Measurements from ENCODE around the gene CSF1R. TPM values are rescaled to one million over a fixed set of nuclear protein-coding genes. Genes with fewer than 3 reads are reported as not detected.

CSF1R gene
- total and polyA plus RNA-seq, 2 of the 8 experiments (the other 6 are each of a cell fraction or from before 2014, with no cell fraction given): 0.12 TPM; not detected in 1

GRCh38 chr5:150097152-150097551, 10.8 kb upstream of the CSF1R start:
- no peak overlapping the region for H2BK120ac ChIP-seq (replicated peaks; ENCODE audit: low read depth, low read length)
- no peak overlapping the region for H2BK12ac ChIP-seq (ENCODE audit: low read depth, low read length)
- TF ChIP-seq SRF (IDR thresholded peaks at IDR 0.05; ENCODE audit: low read depth, low read length) (no peak), CHD1 (IDR thresholded peaks at IDR 0.05; ENCODE audit: low read depth, low read length) (no peak), MAX (IDR thresholded peaks at IDR 0.05) (no peak), RFX5 (IDR thresholded peaks at IDR 0.05; ENCODE audit: borderline replicate concordance, low read depth, low read length) (no peak)
- no peak overlapping the region for H3K4ac ChIP-seq (replicated peaks; ENCODE audit: insufficient read length, low read depth, low read length)
- POLR2A ChIA-PET (ENCODE audit: partially characterized antibody): no interaction called here
- no peak overlapping the region for H3K4me2 ChIP-seq (ENCODE audit: insufficient read depth in 1 of 2, low read depth in 2 of 2, low read length in 2 of 2)
- no peak overlapping the region for H4K5ac ChIP-seq (ENCODE audit: insufficient read length, low read depth, low read length)
- H3K9ac ChIP-seq (replicated peaks in 1 of 4; ENCODE audit: extremely low read depth in 1 of 4, low read depth in 3 of 4, low read length in 3 of 4): no peak overlapping the region
- H3K4me1 ChIP-seq (replicated peaks in 1 of 4; ENCODE audit: control insufficient read depth in 3 of 4, insufficient read depth in 4 of 4, low read length in 3 of 4): no peaks in the 10 kb centered on the region
- DNase-seq (ENCODE audit: low read depth in 1 of 2, low spot score in 2 of 2) (no peak), FAIRE-seq (no peak)
- H3K27ac ChIP-seq (ENCODE audit: low read depth, low read length): no peak overlapping the region
- no peak overlapping the region for H2AK5ac ChIP-seq (ENCODE audit: low read depth, low read length)
- H2AFZ ChIP-seq (ENCODE audit: low read length): no peak overlapping the region
- H3K23me2 ChIP-seq (ENCODE audit: low read depth, low read length): no peaks in the 10 kb centered on the region
- no peak overlapping the region for H4K8ac ChIP-seq (ENCODE audit: extremely low read depth, insufficient read depth, low read length)
- no peaks in the 10 kb centered on the region for H3K9me3 ChIP-seq (ENCODE audit: insufficient read depth in 2 of 2, low read depth in 1 of 2, low read length in 1 of 2)
- no peak overlapping the region for H2BK15ac ChIP-seq (ENCODE audit: low read length)
- H3K18ac ChIP-seq (ENCODE audit: extremely low read depth, low read length): no peak overlapping the region
- no peak overlapping the region for H3K4me3 ChIP-seq (ENCODE audit: extremely low read depth in 1 of 4, insufficient read depth in 2 of 4, low read depth in 3 of 4, low read length in 4 of 4)
- no peak overlapping the region for H3K14ac ChIP-seq (ENCODE audit: insufficient read length)
- H4K91ac ChIP-seq (replicated peaks; ENCODE audit: insufficient read length, low read length): no peak overlapping the region
- no peaks in the 10 kb centered on the region for H3K79me2 ChIP-seq (ENCODE audit: control insufficient read depth in 1 of 2, insufficient read depth in 2 of 2, low read length in 2 of 2)
- no peak overlapping the region for H2BK5ac ChIP-seq (ENCODE audit: low read depth, low read length)
- no peak overlapping the region for H2BK20ac ChIP-seq (ENCODE audit: low read length)
- H3K23ac ChIP-seq (ENCODE audit: insufficient read length): no peak overlapping the region
- H3K27me3 ChIP-seq (replicated peaks in 1 of 4; ENCODE audit: control insufficient read depth in 3 of 4, extremely low read depth in 1 of 4, insufficient read depth in 3 of 4, low read length in 3 of 4): no peaks in the 10 kb centered on the region
- no peaks in the 10 kb centered on the region for H3K36me3 ChIP-seq (ENCODE audit: control insufficient read depth in 2 of 4, insufficient read depth in 4 of 4, low read length in 3 of 4)
- no peak overlapping the region for H3K56ac ChIP-seq (replicated peaks; ENCODE audit: insufficient read length, low read depth, low read length)
- H4K20me1 ChIP-seq (replicated peaks in 1 of 2; ENCODE audit: control insufficient read depth in 1 of 2, insufficient read depth in 2 of 2, low read length in 2 of 2): no peaks in the 10 kb centered on the region
- CTCF ChIA-PET (ENCODE audit: partially characterized antibody): interaction anchor here (1.7 kb wide), 1 partner anchor 18 kb away, joined by 5 read pairs; no protein-coding TSS in a partner anchor
- H3K79me1 ChIP-seq (ENCODE audit: low read depth, low read length): no peaks in the 10 kb centered on the region
